CD4-positive, CD25-positive, alpha-beta regulatory T cell (primary cell): ENCODE measurements around the gene DDX1. TPM values are rescaled to one million over a fixed set of nuclear protein-coding genes. Genes with fewer than 3 reads are reported as not detected.

ENCODE experiments used
- ATAC-seq, 2 donors: fragments of 150-1000 bp; cut with Tn5 transposase; one replicate each; pipeline ENCODE4 v1.10.0; 2021; ENCODE audit warnings: low read depth in 2 of 2, moderate number of reproducible peaks in 2 of 2, moderate library complexity in 1 of 2
- DNase-seq, 3 donors: peaks; one replicate each; pipeline versions ENCODE4 v3.0.0 to v3.0.0-alpha.2; 2012 to 2022; ENCODE audit warnings: mixed read lengths in 1 of 3
- H3K27ac ChIP-seq: one replicate; pipeline ENCODE4 v1.7.0; 2013; ENCODE audit warnings: mild to moderate bottlenecking, low read length; ENCODE audit not compliant: insufficient read depth, poor library complexity, severe bottlenecking
- H3K27me3 ChIP-seq: one replicate; pipeline ENCODE4 v1.7.0; 2013; ENCODE audit warnings: low read length; ENCODE audit not compliant: control insufficient read depth, insufficient read depth
- H3K36me3 ChIP-seq: one replicate; pipeline ENCODE4 v1.7.0; 2013; ENCODE audit warnings: mild to moderate bottlenecking, low read length, moderate library complexity; ENCODE audit not compliant: control insufficient read depth, insufficient read depth
- H3K4me1 ChIP-seq: 2 replicates; pipeline ENCODE4 v1.7.0; 2013; ENCODE audit warnings: mild to moderate bottlenecking, low read length; ENCODE audit not compliant: insufficient read depth, control insufficient read depth, poor library complexity, severe bottlenecking
- H3K4me3 ChIP-seq: one replicate; pipeline ENCODE4 v1.7.0; 2013; ENCODE audit warnings: low read depth, mild to moderate bottlenecking, low read length, moderate library complexity
- H3K9me3 ChIP-seq, 2 experiments: 1 replicate in 1 of 2; 2 replicates in 1 of 2; pipeline ENCODE4 v1.7.0; 2013; ENCODE audit warnings: low read length in 2 of 2, mild to moderate bottlenecking in 1 of 2, moderate library complexity in 1 of 2; ENCODE audit not compliant: control insufficient read depth in 2 of 2
- H3K27ac Mint-ChIP-seq, 3 donors: one replicate each; pipeline ENCODE4 v1.8.0; 2020 to 2022; ENCODE audit warnings: mild to moderate bottlenecking in 3 of 3, mixed read lengths in 3 of 3, moderate library complexity in 2 of 3
- H3K27me3 Mint-ChIP-seq: one replicate; pipeline ENCODE4 v1.8.0; 2022; ENCODE audit warnings: mild to moderate bottlenecking, mixed read lengths
- H3K36me3 Mint-ChIP-seq: one replicate; pipeline ENCODE4 v1.8.0; 2020; ENCODE audit warnings: mixed read lengths
- H3K4me1 Mint-ChIP-seq, 4 donors: one replicate each; pipeline ENCODE4 v1.8.0; 2020 to 2022; ENCODE audit warnings: mixed read lengths in 4 of 4, mild to moderate bottlenecking in 1 of 4
- H3K4me3 Mint-ChIP-seq, 4 donors: one replicate each; pipeline ENCODE4 v1.8.0; 2020 to 2022; ENCODE audit warnings: mild to moderate bottlenecking in 4 of 4, mixed read lengths in 4 of 4, moderate library complexity in 3 of 4
- H3K9me3 Mint-ChIP-seq, 7 donors: one replicate each; pipeline ENCODE4 v1.8.0; 2020 to 2022; ENCODE audit warnings: mixed read lengths in 7 of 7, mild to moderate bottlenecking in 3 of 7, moderate library complexity in 2 of 7
- polyA plus RNA-seq, 4 donors: library from polyadenylated mRNA; unstranded; fragments of 300-500 nt; fragmentation: Illumina TruSeq; gene quantifications; one replicate each; pipeline ENCODE4 v1.2.3, GENCODE V29; 2021
- total RNA-seq: library from RNA; stranded (reverse); gene quantifications from one replicate; pipeline ENCODE4 v1.2.3, GENCODE V29; 2022

Gene DDX1
- total and polyA plus RNA-seq, 5 donors from 2014 or later, result 34.2 to 48.6 (median 41.7) TPM

DNA sequence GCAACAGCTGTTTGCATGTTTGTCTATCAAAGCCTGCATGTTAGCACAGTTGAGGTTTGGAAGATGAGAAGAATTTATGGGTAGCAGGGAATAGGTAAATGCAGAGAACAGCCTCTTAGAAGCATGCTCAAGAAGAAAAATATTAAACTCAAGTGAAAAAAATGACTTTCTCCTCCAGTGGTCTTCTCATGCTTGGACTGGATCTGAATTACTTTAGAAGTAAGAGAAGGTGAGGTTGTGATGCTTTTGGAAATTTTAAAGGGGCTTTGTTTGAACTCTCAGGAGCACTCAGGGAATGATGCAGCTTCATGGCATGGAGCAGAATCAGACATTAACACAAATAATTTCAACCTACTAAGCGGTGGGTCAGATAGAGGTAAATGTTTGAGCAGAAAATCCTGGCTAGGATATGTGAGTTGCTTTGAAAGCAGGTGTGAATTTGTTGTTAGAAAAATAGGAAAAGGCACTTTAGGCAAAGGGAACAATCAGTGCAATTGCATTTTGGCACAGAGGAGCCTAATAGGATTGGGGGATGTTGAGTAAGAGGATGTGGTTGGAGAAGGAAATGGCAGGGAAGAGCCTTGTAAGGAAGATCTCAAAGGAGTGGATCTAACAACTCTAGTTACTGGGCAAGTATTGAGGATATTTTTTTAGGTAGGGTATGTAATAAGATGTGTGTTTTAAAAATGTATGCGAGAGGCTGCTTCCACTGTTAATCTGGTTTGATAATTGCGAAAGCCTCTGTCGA lies 76.3 kb downstream of the DDX1 start:
- H3K4me3 ChIP-seq, result no peak overlapping the region
- H3K27me3 Mint-ChIP-seq, result no peaks in the 10 kb centered on the region
- no peaks in the 10 kb centered on the region for H3K4me1 Mint-ChIP-seq
- no peaks in the 10 kb centered on the region for H3K27me3 ChIP-seq
- H3K36me3 ChIP-seq, result no peaks in the 10 kb centered on the region
- ATAC-seq (no peak), DNase-seq (no peak)
- no peak overlapping the region for H3K4me3 Mint-ChIP-seq
- peaks cover 0 to 4% (median 0%) of the 10 kb centered on the region in 7 donors for H3K9me3 Mint-ChIP-seq
- H3K36me3 Mint-ChIP-seq, result no peaks in the 10 kb centered on the region
- H3K27ac Mint-ChIP-seq, result no peak overlapping the region
- H3K27ac ChIP-seq, result no peak overlapping the region
- no peaks in the 10 kb centered on the region for H3K4me1 ChIP-seq
- no peaks in the 10 kb centered on the region for H3K9me3 ChIP-seq

- Mint-ChIP-seq H3K4me3 (no peak overlapping the region), H3K36me3 (no peaks in the 10 kb centered on the region), H3K27me3 (no peaks in the 10 kb centered on the region), H3K9me3 (peaks cover 0 to 3% (median 0%) of the 10 kb centered on the region in 7 donors), H3K4me1 (no peaks in the 10 kb centered on the region), H3K27ac (no peak overlapping the region)
- Histone ChIP-seq H3K27ac (no peak overlapping the region), H3K9me3 (no peaks in the 10 kb centered on the region), H3K4me3 (no peak overlapping the region), H3K27me3 (no peaks in the 10 kb centered on the region), H3K36me3 (no peaks in the 10 kb centered on the region), H3K4me1 (no peaks in the 10 kb centered on the region)
- no peak for DNase-seq
- no peak for ATAC-seq
These were observed 77.1 kb downstream of the DDX1 start for GRCh38 chr2:15668611-15669305.

DNA sequence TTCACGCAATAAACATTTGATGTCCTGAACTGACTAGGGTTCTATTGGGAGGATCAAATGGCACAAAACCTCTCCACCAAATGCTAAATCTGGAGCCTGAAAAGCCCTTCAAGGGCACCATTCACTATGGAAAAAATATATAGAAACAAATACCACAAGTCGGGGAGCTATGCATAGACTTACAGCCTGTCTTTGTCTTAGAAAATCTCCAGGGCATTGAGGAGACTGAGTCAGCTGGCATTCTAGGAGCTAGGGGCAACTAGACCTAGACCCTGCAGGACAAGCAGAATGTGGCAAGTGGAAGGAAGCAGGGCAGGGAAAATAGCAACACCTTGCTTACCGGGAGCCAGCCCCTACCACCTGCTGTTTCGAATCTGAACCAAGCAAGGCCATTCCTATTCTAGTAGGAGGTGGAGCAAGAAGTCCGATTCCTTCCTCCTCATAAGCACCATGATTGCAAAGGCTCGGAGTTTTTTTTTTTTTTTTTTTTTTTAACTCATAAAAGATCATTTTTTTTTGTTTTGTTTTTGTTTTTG lies 77.8 kb downstream of the DDX1 start:
- DNase-seq (no peak), ATAC-seq (no peak)
- H3K27ac ChIP-seq, result no peak overlapping the region
- H3K36me3 ChIP-seq, result no peaks in the 10 kb centered on the region
- H3K9me3 ChIP-seq, result no peaks in the 10 kb centered on the region
- no peak overlapping the region for H3K27ac Mint-ChIP-seq
- no peaks in the 10 kb centered on the region for H3K27me3 Mint-ChIP-seq
- H3K27me3 ChIP-seq, result no peaks in the 10 kb centered on the region
- H3K4me3 Mint-ChIP-seq, result no peak overlapping the region
- H3K4me3 ChIP-seq, result no peak overlapping the region
- no peaks in the 10 kb centered on the region for H3K36me3 Mint-ChIP-seq
- no peaks in the 10 kb centered on the region for H3K4me1 ChIP-seq
- H3K9me3 Mint-ChIP-seq, result no peaks in the 10 kb centered on the region
- no peaks in the 10 kb centered on the region for H3K4me1 Mint-ChIP-seq

- no peak overlapping the region for H3K27ac ChIP-seq
- H3K36me3 ChIP-seq, result no peaks in the 10 kb centered on the region
- DNase-seq (no peak), ATAC-seq (no peak)
- Mint-ChIP-seq H3K4me1 (no peaks in the 10 kb centered on the region), H3K36me3 (no peaks in the 10 kb centered on the region), H3K27ac (no peak overlapping the region), H3K9me3 (no peaks in the 10 kb centered on the region), H3K4me3 (no peak overlapping the region), H3K27me3 (no peaks in the 10 kb centered on the region)
- H3K4me3 ChIP-seq, result no peak overlapping the region
- H3K27me3 ChIP-seq, result no peaks in the 10 kb centered on the region
- no peaks in the 10 kb centered on the region for H3K4me1 ChIP-seq
- H3K9me3 ChIP-seq, result no peaks in the 10 kb centered on the region
These were observed 78.8 kb downstream of the DDX1 start for GRCh38 chr2:15670469-15670868.

DNA sequence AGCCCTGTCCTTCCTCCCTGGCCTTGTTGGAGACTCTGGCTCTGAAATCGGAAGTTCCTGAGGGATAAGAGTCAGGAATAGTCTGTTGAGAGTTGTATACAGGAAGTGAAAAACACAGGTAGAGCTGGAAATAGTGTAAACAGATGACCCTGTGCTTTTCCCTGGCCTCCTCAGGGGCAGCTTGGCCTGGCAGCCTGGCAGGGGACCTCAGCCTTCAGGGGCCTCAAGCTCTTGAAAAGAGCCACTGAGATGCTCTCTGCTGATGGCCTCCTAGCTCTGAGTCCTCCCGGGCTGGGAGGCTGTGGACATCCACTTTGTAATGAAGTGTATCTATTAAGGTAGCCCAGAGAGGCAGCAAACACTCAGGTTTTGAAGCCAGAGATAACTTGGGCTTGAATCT lies 79.3 kb downstream of the DDX1 start:
- Mint-ChIP-seq H3K9me3 (no peaks in the 10 kb centered on the region), H3K4me1 (no peaks in the 10 kb centered on the region), H3K36me3 (no peaks in the 10 kb centered on the region), H3K27me3 (no peaks in the 10 kb centered on the region), H3K4me3 (no peak overlapping the region), H3K27ac (no peak overlapping the region)
- ATAC-seq, result no peak
- no peak overlapping the region for H3K27ac ChIP-seq
- H3K9me3 ChIP-seq, result no peaks in the 10 kb centered on the region
- no peaks in the 10 kb centered on the region for H3K4me1 ChIP-seq
- no peak for DNase-seq
- no peaks in the 10 kb centered on the region for H3K36me3 ChIP-seq
- H3K4me3 ChIP-seq, result no peak overlapping the region
- no peaks in the 10 kb centered on the region for H3K27me3 ChIP-seq

GRCh38 chr2:15671409-15671808 lies 79.7 kb downstream of the DDX1 start:
- no peak overlapping the region for H3K27ac Mint-ChIP-seq
- no peaks in the 10 kb centered on the region for H3K4me1 Mint-ChIP-seq
- no peaks in the 10 kb centered on the region for H3K36me3 ChIP-seq

GRCh38 chr2:15671842-15672815 lies 80.5 kb downstream of the DDX1 start:
- H3K9me3 Mint-ChIP-seq, result no peaks in the 10 kb centered on the region
- Histone ChIP-seq H3K9me3 (no peaks in the 10 kb centered on the region), H3K27ac (no peak overlapping the region), H3K36me3 (no peaks in the 10 kb centered on the region), H3K4me1 (no peaks in the 10 kb centered on the region), H3K27me3 (no peaks in the 10 kb centered on the region), H3K4me3 (no peak overlapping the region)
- no peaks in the 10 kb centered on the region for H3K4me1 Mint-ChIP-seq
- ATAC-seq, result no peak
- DNase-seq, result no peak
- H3K27ac Mint-ChIP-seq, result no peak overlapping the region
- H3K36me3 Mint-ChIP-seq, result no peaks in the 10 kb centered on the region
- H3K27me3 Mint-ChIP-seq, result no peaks in the 10 kb centered on the region
- H3K4me3 Mint-ChIP-seq, result no peak overlapping the region

More at GRCh38 chr2:15671409-15671808, 79.7 kb downstream of the DDX1 start:
- Histone ChIP-seq H3K4me3 (no peak overlapping the region), H3K27ac (no peak overlapping the region), H3K27me3 (no peaks in the 10 kb centered on the region), H3K4me1 (no peaks in the 10 kb centered on the region), H3K9me3 (no peaks in the 10 kb centered on the region)
- H3K27me3 Mint-ChIP-seq, result no peaks in the 10 kb centered on the region
- ATAC-seq (no peak), DNase-seq (no peak)
- H3K36me3 Mint-ChIP-seq, result no peaks in the 10 kb centered on the region
- H3K4me3 Mint-ChIP-seq, result no peak overlapping the region
- H3K9me3 Mint-ChIP-seq, result no peaks in the 10 kb centered on the region
